ENCODE measurements around the gene RAPSN. TPM values are rescaled to one million over a fixed set of nuclear protein-coding genes. Genes with fewer than 3 reads are reported as not detected.

The RAPSN gene
- total and polyA plus RNA-seq, 9 donors: 57.9 to 113 (median 99.4) TPM

DNA sequence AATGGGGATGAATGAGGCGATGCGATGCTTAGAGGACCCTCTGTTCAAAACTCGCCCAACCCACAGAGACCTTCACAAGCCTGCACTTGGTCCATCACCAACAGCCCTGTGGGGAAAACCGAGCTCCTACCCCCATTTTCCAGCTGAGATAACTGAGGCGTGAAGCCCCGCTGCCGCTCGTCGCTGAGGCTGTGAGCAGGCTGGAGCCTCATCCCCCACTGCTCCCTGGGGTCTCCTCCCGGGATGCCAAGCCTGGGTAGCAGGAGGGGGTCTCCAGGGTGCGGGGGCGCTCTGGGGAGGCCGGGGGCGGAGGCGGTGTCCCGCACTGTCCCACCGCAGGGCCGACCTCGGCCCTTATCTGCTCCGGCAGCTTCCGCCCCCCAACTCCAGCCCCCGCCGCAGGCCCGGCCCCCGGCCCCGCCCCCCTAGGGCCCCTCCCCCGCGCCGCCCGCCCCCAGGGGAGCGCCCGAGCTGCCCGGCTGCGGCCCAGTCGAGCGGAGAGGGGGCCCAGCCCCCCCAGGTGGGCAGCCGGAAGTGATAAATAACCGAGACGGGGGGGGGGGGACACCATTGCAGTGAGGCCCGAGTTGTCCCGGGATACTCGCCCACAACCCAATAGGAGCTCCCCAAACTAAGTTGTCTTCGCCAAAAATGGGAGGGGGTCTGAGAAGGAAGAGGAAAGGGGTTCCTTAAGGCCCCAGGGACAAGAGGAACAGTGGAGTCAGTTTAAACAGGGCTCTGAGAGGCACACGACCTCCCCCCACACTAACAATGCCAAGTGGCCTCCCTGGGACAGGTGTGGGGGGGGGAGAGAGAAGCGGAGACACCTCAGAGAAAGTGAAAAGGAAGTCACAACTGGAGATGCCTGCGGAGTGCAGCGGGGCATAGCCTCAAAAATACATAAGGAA is 48.8 kb downstream of the RAPSN start:
- H3K36me3 ChIP-seq (ENCODE audit: control insufficient read depth, insufficient read depth, low read length): no peaks in the 10 kb centered on the region
- no peaks in the 10 kb centered on the region for H3K9me3 ChIP-seq (replicated peaks; ENCODE audit: control insufficient read depth, low read depth, low read length)
- H3K27ac ChIP-seq (ENCODE audit: low read length): peak overlapping the region; percentile 77
- H3K4me1 ChIP-seq (ENCODE audit: control insufficient read depth, insufficient read depth, low read length): peaks cover 22% of the 10 kb centered on the region
- 27% methylated on average over 6 of the region's 47 CpGs for whole genome bisulfite sequencing (ENCODE audit: insufficient coverage)
- H3K27me3 ChIP-seq (ENCODE audit: control insufficient read depth, insufficient read depth, low read length): no peaks in the 10 kb centered on the region
- DNase-seq: no peak
- H3K4me3 ChIP-seq (ENCODE audit: low read length): peak overlapping the region; percentile 52

DNA sequence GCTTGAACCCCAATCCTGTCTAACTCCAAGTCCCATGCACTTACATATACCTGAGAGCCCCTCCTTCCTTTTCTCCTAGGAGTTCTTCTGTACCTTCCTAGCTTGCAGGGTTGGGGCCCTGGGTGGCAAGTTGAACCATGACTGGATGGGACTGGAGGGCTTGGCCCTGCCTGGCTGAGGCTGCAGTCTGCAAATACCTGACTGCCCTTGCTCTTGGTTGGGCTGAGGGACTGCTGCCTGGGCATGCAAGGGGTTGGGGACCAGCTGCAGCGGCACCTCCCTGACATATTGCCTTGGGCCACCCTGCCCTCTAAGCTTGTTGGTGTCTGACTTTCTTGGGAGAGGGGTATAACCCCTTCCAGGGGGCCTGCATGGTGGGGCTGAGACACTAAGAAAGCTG is 50.4 kb downstream of the RAPSN start:
- Histone ChIP-seq H3K27ac (ENCODE audit: low read length) (no peak overlapping the region), H3K36me3 (ENCODE audit: control insufficient read depth, insufficient read depth, low read length) (no peaks in the 10 kb centered on the region), H3K4me1 (ENCODE audit: control insufficient read depth, insufficient read depth, low read length) (peaks cover 37% of the 10 kb centered on the region), H3K4me3 (ENCODE audit: low read length) (no peak overlapping the region), H3K27me3 (ENCODE audit: control insufficient read depth, insufficient read depth, low read length) (no peaks in the 10 kb centered on the region), H3K9me3 (replicated peaks; ENCODE audit: control insufficient read depth, low read depth, low read length) (no peaks in the 10 kb centered on the region)
- 100% methylated on average over 1 of the region's 1 CpG for WGBS (ENCODE audit: insufficient coverage)
- no peak for DNase-seq

DNA sequence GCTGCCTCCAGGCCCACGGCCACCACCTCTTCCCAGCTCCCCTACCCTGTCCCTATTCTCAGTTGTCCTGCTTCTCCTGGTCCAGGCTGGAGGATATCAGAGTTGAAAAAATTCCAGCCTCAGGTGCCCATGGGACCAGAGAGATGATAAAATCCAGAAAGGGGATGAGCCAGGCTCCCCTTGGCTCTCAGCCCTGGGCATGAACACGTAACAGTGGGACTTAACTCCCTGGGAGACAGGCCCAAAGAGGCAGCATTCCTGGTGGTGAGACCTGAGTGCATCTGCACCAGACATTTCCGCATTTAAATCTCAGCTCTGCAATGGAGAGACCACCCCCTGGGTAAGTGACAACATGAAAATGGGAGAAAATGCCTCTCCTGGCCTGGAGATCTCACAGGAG is 50.9 kb downstream of the RAPSN start:
- peak; percentile 2 for DNase-seq
- peaks cover 42% of the 10 kb centered on the region for H3K4me1 ChIP-seq (ENCODE audit: control insufficient read depth, insufficient read depth, low read length)
- H3K27ac ChIP-seq (ENCODE audit: low read length): no peak overlapping the region
- H3K36me3 ChIP-seq (ENCODE audit: control insufficient read depth, insufficient read depth, low read length): no peaks in the 10 kb centered on the region
- WGBS (ENCODE audit: insufficient coverage): no CpG with 5 or more reads among the region's 3 CpGs
- H3K9me3 ChIP-seq (replicated peaks; ENCODE audit: control insufficient read depth, low read depth, low read length): no peaks in the 10 kb centered on the region
- H3K4me3 ChIP-seq (ENCODE audit: low read length): no peak overlapping the region
- H3K27me3 ChIP-seq (ENCODE audit: control insufficient read depth, insufficient read depth, low read length): no peaks in the 10 kb centered on the region

DNA sequence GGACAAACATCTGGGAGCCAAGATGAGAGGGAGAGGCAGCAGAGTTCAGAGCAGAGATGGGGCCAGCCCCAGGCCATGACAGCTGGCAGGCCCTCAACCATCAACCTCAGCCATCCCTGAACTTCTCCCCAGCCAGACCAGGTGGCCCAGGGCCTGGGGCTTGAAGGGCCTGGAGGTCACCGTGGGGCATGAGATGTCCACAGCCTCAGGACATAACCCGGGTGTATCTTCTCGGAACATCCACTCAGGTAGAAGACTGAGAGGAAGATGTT is 53.0 kb downstream of the RAPSN start:
- WGBS (ENCODE audit: insufficient coverage): no CpG with 5 or more reads among the region's 3 CpGs
- Histone ChIP-seq H3K9me3 (replicated peaks; ENCODE audit: control insufficient read depth, low read depth, low read length) (no peaks in the 10 kb centered on the region), H3K36me3 (ENCODE audit: control insufficient read depth, insufficient read depth, low read length) (no peaks in the 10 kb centered on the region), H3K4me3 (ENCODE audit: low read length) (no peak overlapping the region), H3K4me1 (ENCODE audit: control insufficient read depth, insufficient read depth, low read length) (peaks cover 57% of the 10 kb centered on the region), H3K27ac (ENCODE audit: low read length) (no peak overlapping the region), H3K27me3 (ENCODE audit: control insufficient read depth, insufficient read depth, low read length) (no peaks in the 10 kb centered on the region)
- peak; percentile 2 for DNase-seq

DNA sequence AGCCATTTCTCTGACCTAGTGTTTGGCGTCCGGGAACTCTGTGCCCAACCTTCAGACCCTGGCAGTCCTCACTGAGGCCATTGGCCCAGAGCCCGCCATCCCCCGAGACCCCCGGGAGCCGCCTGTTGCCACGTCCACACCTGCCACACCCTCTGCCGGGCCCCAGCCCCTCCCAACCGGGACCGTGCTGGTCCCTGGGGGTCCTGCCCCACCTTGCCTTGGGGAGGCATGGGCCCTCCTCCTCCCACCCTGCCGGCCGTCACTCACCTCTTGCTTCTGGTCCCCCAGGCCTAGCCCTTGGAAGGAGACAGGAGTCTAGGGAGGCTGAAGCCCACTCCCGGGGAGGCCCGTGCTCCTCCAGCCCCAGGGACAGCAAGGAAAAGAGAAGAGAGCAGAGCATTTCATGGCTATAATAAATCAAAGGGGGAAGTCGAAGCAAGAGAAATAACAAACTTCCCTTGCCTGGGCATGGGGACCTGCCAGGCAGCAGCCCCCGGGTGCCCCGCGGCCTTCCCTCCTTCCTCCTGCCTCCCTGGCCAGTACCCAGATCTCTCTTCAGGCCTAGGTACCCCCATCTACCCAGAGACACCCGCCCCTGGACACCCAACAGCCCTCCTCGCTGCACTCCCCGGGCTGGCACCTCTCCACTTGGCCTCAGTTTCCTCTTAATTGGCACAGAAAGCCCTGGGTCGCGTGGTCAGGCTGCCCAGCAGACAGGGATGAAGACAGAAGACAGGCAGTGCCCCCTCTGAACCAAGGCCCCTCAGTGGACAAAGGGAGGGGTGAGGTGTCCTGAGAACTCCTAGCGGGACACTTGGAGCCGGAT is 53.5 kb downstream of the RAPSN start:
- no peak overlapping the region for H3K4me3 ChIP-seq (ENCODE audit: low read length)
- peak overlapping the region; percentile 86 for H3K27ac ChIP-seq (ENCODE audit: low read length)
- H3K9me3 ChIP-seq (replicated peaks; ENCODE audit: control insufficient read depth, low read depth, low read length): no peaks in the 10 kb centered on the region
- H3K36me3 ChIP-seq (ENCODE audit: control insufficient read depth, insufficient read depth, low read length): no peaks in the 10 kb centered on the region
- peaks cover 52% of the 10 kb centered on the region for H3K4me1 ChIP-seq (ENCODE audit: control insufficient read depth, insufficient read depth, low read length)
- DNase-seq: peak; percentile 10
- 71% methylated on average over 17 of the region's 25 CpGs for WGBS (ENCODE audit: insufficient coverage)
- H3K27me3 ChIP-seq (ENCODE audit: control insufficient read depth, insufficient read depth, low read length): no peaks in the 10 kb centered on the region

DNA sequence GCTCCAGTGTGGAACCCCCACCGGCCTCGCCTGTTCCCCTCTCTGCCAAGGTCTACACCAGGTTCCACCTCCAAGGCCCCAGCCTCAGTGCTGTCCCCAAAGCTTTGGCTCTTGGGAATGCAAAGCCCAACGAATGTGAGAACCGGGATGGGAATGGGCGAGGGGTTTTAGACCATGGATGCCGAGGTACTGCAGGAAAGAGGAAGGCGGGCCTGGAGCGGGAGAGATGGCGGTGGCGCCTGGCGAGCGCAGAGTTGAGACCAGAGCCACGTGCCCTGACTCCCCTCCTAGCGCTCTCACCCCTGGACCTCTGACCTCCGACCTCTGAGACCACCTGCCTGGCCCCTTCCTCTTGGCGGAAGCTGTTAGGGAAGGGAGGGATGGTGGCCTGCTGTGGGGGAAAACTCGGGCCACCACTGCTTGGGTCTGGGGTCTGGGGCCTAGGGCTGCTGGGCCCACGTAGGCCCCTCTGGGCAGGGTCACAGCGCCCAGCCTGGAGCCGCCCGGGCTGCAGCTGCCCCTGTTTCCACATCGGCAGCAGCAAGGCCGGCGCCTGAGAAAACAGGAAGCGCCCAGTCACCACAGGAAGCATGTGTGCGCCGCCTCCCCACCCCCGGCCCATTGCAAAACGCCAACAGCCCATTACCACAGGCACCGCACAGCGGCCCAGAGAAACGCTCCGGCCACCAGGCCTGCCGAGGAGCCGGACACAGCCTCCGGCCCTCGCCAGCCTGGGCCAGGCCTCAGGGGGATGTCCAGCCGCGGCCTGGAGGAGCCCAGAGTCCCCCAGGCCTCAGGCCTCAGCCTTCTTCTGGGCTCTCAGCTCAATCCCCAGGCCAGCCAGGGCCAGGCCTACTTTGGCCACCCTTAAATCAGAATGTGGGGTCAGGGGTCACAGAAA is 54.4 kb downstream of the RAPSN start:
- Histone ChIP-seq H3K27ac (ENCODE audit: low read length) (peak overlapping the region; percentile 86), H3K36me3 (ENCODE audit: control insufficient read depth, insufficient read depth, low read length) (no peaks in the 10 kb centered on the region), H3K27me3 (ENCODE audit: control insufficient read depth, insufficient read depth, low read length) (no peaks in the 10 kb centered on the region), H3K4me1 (ENCODE audit: control insufficient read depth, insufficient read depth, low read length) (peaks cover 45% of the 10 kb centered on the region), H3K4me3 (ENCODE audit: low read length) (no peak overlapping the region), H3K9me3 (replicated peaks; ENCODE audit: control insufficient read depth, low read depth, low read length) (no peaks in the 10 kb centered on the region)
- DNase-seq: peak; percentile 66
- 64% methylated on average over 28 of the region's 39 CpGs for WGBS (ENCODE audit: insufficient coverage)

DNA sequence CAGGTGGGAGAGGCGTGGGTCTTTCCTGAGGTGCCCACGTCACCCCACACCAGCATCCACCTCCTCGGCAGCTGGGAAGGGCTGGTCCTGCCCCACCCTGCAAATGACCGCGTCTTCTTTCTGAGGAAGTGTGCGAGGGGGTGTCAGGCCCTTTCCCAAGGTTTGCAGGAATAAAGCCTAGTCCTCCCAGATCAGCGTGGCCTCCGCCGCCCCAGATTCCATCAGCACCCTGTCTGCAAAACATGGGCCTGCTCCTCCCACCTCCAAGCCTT is 55.0 kb downstream of the RAPSN start:
- peak; percentile 10 for DNase-seq
- no peaks in the 10 kb centered on the region for H3K9me3 ChIP-seq (replicated peaks; ENCODE audit: control insufficient read depth, low read depth, low read length)
- no peaks in the 10 kb centered on the region for H3K36me3 ChIP-seq (ENCODE audit: control insufficient read depth, insufficient read depth, low read length)
- WGBS (ENCODE audit: insufficient coverage): 79% methylated on average over 8 of the region's 9 CpGs
- H3K27me3 ChIP-seq (ENCODE audit: control insufficient read depth, insufficient read depth, low read length): no peaks in the 10 kb centered on the region
- H3K4me3 ChIP-seq (ENCODE audit: low read length): no peak overlapping the region
- peak overlapping the region; percentile 86 for H3K27ac ChIP-seq (ENCODE audit: low read length)
- peaks cover 45% of the 10 kb centered on the region for H3K4me1 ChIP-seq (ENCODE audit: control insufficient read depth, insufficient read depth, low read length)

DNA sequence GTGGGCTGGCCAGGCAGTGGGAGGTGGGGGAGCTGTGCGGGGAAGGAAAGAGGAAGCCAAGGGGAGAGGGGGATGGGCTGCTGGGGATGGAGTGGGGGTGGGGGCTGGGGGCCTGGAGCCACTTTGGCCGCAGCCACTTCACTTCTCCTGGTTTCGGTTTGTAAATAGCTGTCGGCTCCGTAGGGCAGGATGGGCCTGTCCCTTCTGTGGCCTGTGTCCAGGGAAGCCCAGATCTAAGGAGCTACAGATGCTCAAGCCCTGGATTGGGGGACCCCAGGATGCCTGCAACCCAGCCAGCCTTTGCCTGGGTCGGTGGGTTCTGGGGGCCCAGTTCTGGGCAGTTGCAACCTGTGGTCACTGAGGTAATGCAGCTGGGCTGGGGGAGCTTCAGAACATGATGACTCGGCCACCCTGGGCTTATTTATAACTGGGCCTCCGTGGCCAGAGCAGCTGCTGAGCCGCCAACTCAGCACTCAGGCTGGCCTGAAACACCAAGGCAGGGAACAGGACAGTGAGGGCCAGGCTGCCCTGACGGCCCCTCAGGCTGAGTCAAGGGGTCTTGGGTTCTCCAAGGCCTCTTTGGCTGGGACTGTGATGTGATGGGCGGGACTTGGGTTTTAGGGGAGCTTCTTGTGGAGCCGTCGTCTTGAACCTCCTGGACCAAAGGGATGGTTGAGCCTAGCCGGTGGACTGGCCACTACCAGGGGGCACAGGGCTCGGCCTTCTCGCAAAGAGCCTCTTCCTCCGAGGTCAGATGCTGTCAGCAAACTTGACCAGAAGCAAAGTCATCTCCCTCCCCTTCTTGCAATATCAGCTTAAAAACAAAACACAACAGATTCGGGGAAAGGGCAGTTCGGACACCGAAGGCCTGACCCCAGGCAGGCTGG is 55.5 kb downstream of the RAPSN start:
- Histone ChIP-seq H3K36me3 (ENCODE audit: control insufficient read depth, insufficient read depth, low read length) (no peaks in the 10 kb centered on the region), H3K27me3 (ENCODE audit: control insufficient read depth, insufficient read depth, low read length) (no peaks in the 10 kb centered on the region), H3K4me1 (ENCODE audit: control insufficient read depth, insufficient read depth, low read length) (peaks cover 43% of the 10 kb centered on the region), H3K9me3 (replicated peaks; ENCODE audit: control insufficient read depth, low read depth, low read length) (no peaks in the 10 kb centered on the region), H3K27ac (ENCODE audit: low read length) (peak overlapping the region; percentile 86), H3K4me3 (ENCODE audit: low read length) (no peak overlapping the region)
- WGBS (ENCODE audit: insufficient coverage): 47% methylated on average over 13 of the region's 20 CpGs
- DNase-seq: peak; percentile 77

DNA sequence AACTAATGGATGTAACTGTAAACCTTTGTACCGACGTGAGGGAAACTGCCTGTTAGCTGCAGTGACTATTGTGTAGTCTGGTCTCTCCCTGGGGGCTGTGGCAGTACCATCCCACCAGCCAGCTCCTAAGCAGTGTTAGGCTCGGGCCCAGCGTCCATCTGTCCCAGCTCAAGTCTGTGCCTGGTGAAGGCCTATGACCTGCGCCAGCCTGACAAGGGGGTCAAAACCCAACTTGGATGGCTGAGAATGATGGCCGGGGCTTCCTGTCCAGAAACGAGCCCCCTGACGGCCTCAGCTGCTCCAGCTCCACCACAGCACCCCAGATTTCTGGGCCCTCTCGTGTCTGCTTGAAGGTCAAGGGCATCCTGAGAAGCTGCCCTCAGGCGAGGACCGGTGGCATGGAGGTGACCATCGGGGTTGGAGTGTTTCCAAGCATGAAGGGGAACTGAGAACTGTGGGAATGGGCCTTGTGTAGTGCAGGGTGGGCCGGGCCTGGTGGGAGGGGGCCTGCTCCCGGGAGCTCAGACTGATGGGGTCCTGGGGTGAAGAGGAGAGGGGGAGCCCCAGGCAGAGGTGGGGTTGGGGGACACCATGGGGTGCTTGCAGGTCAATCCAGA is 56.3 kb downstream of the RAPSN start:
- H3K27ac ChIP-seq (ENCODE audit: low read length): peak overlapping the region; percentile 59
- no peaks in the 10 kb centered on the region for H3K27me3 ChIP-seq (ENCODE audit: control insufficient read depth, insufficient read depth, low read length)
- H3K4me1 ChIP-seq (ENCODE audit: control insufficient read depth, insufficient read depth, low read length): peaks cover 43% of the 10 kb centered on the region
- no peak for DNase-seq
- H3K4me3 ChIP-seq (ENCODE audit: low read length): no peak overlapping the region
- H3K9me3 ChIP-seq (replicated peaks; ENCODE audit: control insufficient read depth, low read depth, low read length): no peaks in the 10 kb centered on the region
- H3K36me3 ChIP-seq (ENCODE audit: control insufficient read depth, insufficient read depth, low read length): no peaks in the 10 kb centered on the region
- 79% methylated on average over 9 of the region's 14 CpGs for WGBS (ENCODE audit: insufficient coverage)

Measured in muscle of leg (tissue), 11 donors.